22Rv1 (cell line): ENCODE data around the gene CATSPER1.

ENCODE experiments used
- H3K27ac ChIP-seq: fragments of 450-650 bp; 2 replicates; pipeline ENCODE4 v1.5.1; 2017
- CTCF ChIP-seq: fragments of 450-650 bp; IDR thresholded peaks from 2 replicates; pipeline ENCODE4 v1.5.1; 2017; ENCODE audit warnings: mild to moderate bottlenecking
- ZFX ChIP-seq: fragments of 450-650 bp; IDR thresholded peaks from 2 replicates; pipeline ENCODE4 v1.6.1; 2017; ENCODE audit warnings: antibody characterized with exemption, borderline replicate concordance

Gene CATSPER1

GRCh38 chr11:66069715-66070603 is 43.7 kb upstream of the CATSPER1 start, which contains the start of gene PACS1:
TSS of gene PACS1 (plus strand) at chr11:66070272. CDS start at chr11:66070487, 215 bp downstream.
- peak within 1 kb of the TSS; percentile 78 for H3K27ac ChIP-seq
- TF ChIP-seq CTCF, result no peak; the same call in 1 of the 2 replicates
- TF ChIP-seq ZFX, result no peak

- no peak for TF ChIP-seq ZFX
- TF ChIP-seq CTCF, result no peak; the same call in 1 of the 2 replicates
- H3K27ac ChIP-seq, result peak overlapping the region; percentile 78
These were observed 42.8 kb upstream of the CATSPER1 start for GRCh38 chr11:66068923-66069714.

- TF ChIP-seq CTCF, result peak; percentile 91
- TF ChIP-seq ZFX, result no peak
- peak overlapping the region; percentile 78 for H3K27ac ChIP-seq
These were observed 42.0 kb upstream of the CATSPER1 start for GRCh38 chr11:66068154-66068821.

- TF ChIP-seq ZFX (no peak), CTCF (no peak)
- H3K27ac ChIP-seq, result no peak overlapping the region
These were observed 41.4 kb upstream of the CATSPER1 start for GRCh38 chr11:66067640-66068039.

- H3K27ac ChIP-seq, result 0 out of 2 replicates have a peak overlapping the region, but pooled peaks have one; percentile 15
- TF ChIP-seq ZFX, result no peak
- TF ChIP-seq CTCF, result no peak
These were observed 40.5 kb upstream of the CATSPER1 start for GRCh38 chr11:66066751-66067150.

GRCh38 chr11:66064571-66064970 is 38.3 kb upstream of the CATSPER1 start:
- H3K27ac ChIP-seq, result no peak overlapping the region
- TF ChIP-seq CTCF, result no peak
- TF ChIP-seq ZFX, result no peak
